Prostate gland (tissue), 2 donors: Measurements from ENCODE around the gene VAMP5. TPM values are rescaled to one million over a fixed set of nuclear protein-coding genes. Genes with fewer than 3 reads are reported as not detected.
"Not testable (repeated sequence)": the region's sequence is repeated elsewhere in the genome, so short reads cannot be mapped to it uniquely, and the experiment has no call there.

Source experiments
- DNase-seq: peaks from one replicate; pipeline ENCODE4 v3.0.0-alpha.2; 2019; ENCODE audit warnings: low spot score
- H3K27ac ChIP-seq, 2 donors: fragments of 200-600 bp; sonication (generic); 2 replicates each; pipeline ENCODE4 v1.5.1; 2017 to 2019
- H3K27me3 ChIP-seq: fragments of 200-600 bp; sonication (generic); replicated peaks from 2 replicates; pipeline ENCODE4 v1.5.1; 2019; ENCODE audit not compliant: insufficient read depth
- H3K36me3 ChIP-seq, 2 donors: fragments of 200-600 bp; sonication (generic); 1 replicate in 1 of 2; 2 replicates in 1 of 2; pipeline versions ENCODE4 v1.5.1 to v1.8.1; 2017 to 2019
- H3K4me1 ChIP-seq: fragments of 200-600 bp; sonication (generic); replicated peaks from 2 replicates; pipeline ENCODE4 v1.5.1; 2019
- H3K4me3 ChIP-seq, 2 donors: fragments of 200-600 bp; sonication (generic); 2 replicates each; pipeline ENCODE4 v1.5.1; 2017 to 2019
- H3K9me3 ChIP-seq: fragments of 200-600 bp; sonication (generic); 2 replicates; pipeline ENCODE4 v1.5.1; 2017
- POLR2A ChIP-seq: fragments of 450-650 bp; IDR thresholded peaks from one replicate; pipeline ENCODE4 v1.6.1; 2016; ENCODE audit warnings: antibody characterized with exemption, mild to moderate bottlenecking
- POLR2AphosphoS5 ChIP-seq: sonication (generic); formaldehyde crosslinking; IDR thresholded peaks from one replicate; pipeline ENCODE4 v1.6.1; 2017; ENCODE audit warnings: antibody characterized with exemption
- WGBS: methylation state at CpG from one replicate; pipeline ENCODE4 v1.1.5; 2018; 5-methylcytosine and 5-hydroxymethylcytosine counted together
- intact Hi-C: fragments of 100-400 bp; cut with DNase I; formaldehyde crosslinking; loops from one replicate; pipeline ENCODE4 v1.14.2; 2022
- total RNA-seq, 2 donors: library from RNA; depleted of rRNA; stranded (reverse); fragments of >200 nt; gene quantifications; one replicate each; pipeline ENCODE4 v1.1.0, GENCODE V29; 2016
- TF ChIP-seq, protein P1 (sequence below), 4 experiments: fragments of 200-600 bp in 2 of 4; fragments of 450-650 bp in 2 of 4; sonication (generic) in 2 of 4; IDR thresholded peaks; 1 replicate in 3 of 4; 2 replicates in 1 of 4; pipeline ENCODE4 v1.5.1; 2016 to 2019; ENCODE audit warnings: antibody characterized with exemption in 4 of 4, mild to moderate bottlenecking in 2 of 4, moderate library complexity in 2 of 4

VAMP5 gene
- total RNA-seq, 2 donors from 2014 or later, result 8.4 to 27.0 TPM

DNA sequence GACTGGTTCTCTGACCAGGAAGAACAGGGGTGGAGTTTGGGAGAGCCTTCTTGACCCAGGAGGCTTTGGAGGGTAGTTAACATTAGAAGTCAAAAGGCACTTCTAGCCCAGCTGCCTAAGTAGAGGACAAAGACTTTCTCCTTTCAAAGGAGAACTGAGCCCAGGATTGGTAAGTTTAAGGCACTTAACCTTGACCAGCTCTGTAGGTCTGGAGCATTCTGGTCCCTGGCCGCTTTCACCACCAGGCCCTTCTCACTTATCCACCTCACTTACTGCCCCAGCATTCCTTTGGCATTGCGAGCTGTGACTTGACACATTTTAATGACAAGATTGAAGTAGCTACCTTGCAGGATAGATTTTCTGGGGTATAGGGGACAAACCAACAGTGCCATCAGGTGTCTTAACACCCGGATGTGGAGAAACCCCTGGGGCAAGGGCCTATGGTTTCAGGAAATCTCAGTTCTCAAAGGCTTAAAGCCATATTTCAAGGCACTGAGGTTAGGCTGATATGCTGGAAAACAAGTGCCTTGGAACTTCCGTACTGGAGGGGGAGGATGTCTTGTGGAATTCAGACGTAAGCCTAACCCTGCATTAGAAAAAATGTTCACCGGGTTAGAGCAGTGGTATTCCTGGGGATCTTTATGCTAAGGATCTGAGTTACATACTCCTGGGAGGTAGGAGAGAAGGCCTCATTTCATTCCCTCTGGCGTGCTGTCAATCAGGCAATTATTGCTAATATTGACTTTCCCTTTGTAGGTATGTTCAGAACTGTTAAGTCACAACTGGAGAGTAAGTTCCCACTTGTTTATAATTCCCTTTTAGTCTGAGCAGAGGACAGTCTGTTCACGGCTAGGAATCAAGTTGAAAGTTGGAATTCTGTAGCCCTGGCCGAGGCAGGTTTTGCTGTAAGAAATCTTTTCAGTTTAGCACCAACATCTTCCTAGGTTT is 23.3 kb downstream of the VAMP5 start:
- Histone ChIP-seq H3K4me3 (no peak overlapping the region), H3K36me3 (peaks cover 0 to 4% of the 10 kb centered on the region in 2 donors), H3K27me3 (no peaks in the 10 kb centered on the region), H3K4me1 (peaks cover 23% of the 10 kb centered on the region), H3K27ac (peak overlapping the region; percentile 64 to 90), H3K9me3 (no peaks in the 10 kb centered on the region)
- WGBS, result 69% methylated on average over 9 of the region's 9 CpGs
- TF ChIP-seq POLR2A (no peak), POLR2AphosphoS5 (peak; percentile 78)
- DNase-seq, result peak; percentile 46
- intact Hi-C loops, result loop anchor here (5.0 kb wide), 1 partner anchor 190 kb away; the partner anchor contains the start of gene SH2D6

DNA sequence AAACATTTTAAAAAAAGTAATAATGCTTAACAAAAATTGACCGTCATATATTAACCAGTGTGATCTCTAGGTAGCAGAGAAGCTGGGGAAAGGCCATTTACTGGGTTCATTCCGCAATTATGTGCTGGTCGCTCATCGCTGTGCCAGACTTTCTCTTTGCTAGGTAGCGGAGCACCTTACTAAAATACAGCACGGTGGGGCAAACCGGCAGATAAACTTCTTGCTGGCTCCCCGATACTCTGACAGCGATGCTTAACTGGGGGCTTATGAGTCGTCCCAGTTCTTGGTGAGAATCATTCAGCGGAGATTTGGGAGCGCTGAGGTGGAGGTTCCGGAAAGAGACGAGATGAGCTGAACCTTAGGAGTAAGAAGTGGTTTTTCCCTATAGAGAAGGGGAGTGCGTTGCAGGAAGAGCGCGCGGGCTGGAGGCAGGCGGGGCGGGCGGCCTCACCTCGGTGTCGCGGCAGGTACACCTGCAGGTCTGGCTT is 27.0 kb downstream of the VAMP5 start:
- no peaks in the 10 kb centered on the region for H3K9me3 ChIP-seq
- TF ChIP-seq POLR2A, result no peak
- TF ChIP-seq POLR2AphosphoS5, result no peak
- TF ChIP-seq, protein P1, sequence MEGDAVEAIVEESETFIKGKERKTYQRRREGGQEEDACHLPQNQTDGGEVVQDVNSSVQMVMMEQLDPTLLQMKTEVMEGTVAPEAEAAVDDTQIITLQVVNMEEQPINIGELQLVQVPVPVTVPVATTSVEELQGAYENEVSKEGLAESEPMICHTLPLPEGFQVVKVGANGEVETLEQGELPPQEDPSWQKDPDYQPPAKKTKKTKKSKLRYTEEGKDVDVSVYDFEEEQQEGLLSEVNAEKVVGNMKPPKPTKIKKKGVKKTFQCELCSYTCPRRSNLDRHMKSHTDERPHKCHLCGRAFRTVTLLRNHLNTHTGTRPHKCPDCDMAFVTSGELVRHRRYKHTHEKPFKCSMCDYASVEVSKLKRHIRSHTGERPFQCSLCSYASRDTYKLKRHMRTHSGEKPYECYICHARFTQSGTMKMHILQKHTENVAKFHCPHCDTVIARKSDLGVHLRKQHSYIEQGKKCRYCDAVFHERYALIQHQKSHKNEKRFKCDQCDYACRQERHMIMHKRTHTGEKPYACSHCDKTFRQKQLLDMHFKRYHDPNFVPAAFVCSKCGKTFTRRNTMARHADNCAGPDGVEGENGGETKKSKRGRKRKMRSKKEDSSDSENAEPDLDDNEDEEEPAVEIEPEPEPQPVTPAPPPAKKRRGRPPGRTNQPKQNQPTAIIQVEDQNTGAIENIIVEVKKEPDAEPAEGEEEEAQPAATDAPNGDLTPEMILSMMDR (IDR thresholded peaks at IDR 0.05), result no peak
- H3K27ac ChIP-seq, result peak overlapping the region; percentile 88 to 91
- no peak for DNase-seq
- intact Hi-C loops, result no loop called here
- WGBS, result 4% methylated on average over 24 of the region's 24 CpGs
- peaks cover 0 to 4% of the 10 kb centered on the region in 2 donors for H3K36me3 ChIP-seq
- H3K4me1 ChIP-seq, result peaks cover 14% of the 10 kb centered on the region
- peak overlapping the region; percentile 90 to 91 for H3K4me3 ChIP-seq
- H3K27me3 ChIP-seq, result no peaks in the 10 kb centered on the region

DNA sequence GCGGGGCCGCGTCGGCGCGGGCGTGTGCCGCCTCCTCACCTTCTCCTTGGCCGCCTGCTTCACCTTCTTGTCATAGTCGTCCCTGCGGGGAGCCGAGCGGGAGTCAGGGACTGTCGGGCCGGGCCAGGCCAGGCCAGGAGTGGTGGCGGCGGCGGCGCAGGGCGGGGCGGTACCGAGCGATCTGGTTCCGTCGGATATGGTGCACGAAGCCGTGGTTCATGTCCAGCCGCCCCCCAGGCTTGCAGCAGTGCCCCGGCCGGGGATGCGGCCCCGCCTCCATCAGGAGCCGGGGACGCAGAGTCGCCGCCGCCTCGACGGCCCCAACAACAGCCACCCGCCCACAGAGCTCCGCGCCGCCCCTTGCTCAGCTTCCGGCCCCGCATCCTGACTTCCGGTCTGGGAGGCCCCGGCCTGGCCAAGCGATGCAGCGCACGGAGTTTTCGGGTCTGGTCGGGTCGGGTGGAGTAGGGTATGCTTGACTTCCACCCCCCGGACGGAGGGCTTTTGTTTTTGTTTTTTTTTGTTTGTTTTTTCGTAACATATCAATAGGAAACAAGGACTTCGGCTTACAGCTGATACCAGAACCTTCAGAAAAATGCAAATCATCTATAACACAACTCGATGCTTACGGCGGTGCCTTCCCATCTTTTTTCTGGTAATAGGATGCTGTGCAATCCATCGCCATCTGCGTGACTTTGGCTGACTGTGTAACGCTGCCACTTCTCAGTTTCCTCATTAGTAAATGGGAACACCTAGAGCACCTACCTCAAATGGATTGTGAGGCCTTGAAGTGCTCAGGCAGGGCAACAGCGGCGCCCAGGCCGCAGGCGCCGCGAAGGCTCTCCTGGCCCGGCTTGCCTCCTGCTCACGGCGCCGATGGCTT is 27.7 kb downstream of the VAMP5 start, which contains the start of gene C2orf68:
Gene C2orf68 (minus strand): TSS at position 362 of the 883 bp plus-strand sequence. CDS start 82 bp downstream, at position 280.
- peak; percentile 86 for DNase-seq
- no peaks in the 10 kb centered on the region for H3K27me3 ChIP-seq
- H3K27ac ChIP-seq, result peak within 1 kb of the TSS; percentile 88 to 91
- H3K4me3 ChIP-seq, result peak within 1 kb of the TSS; percentile 90 to 91
- H3K4me1 ChIP-seq, result peaks cover 9% of the 10 kb centered on the region
- H3K36me3 ChIP-seq, result peaks cover 0 to 4% of the 10 kb centered on the region in 2 donors
- no peaks in the 10 kb centered on the region for H3K9me3 ChIP-seq
- intact Hi-C loops, result no loop called here
- WGBS, result 8% methylated on average over 73 of the region's 73 CpGs
- TF ChIP-seq POLR2AphosphoS5 (peak; percentile 91), POLR2A (peak; percentile 68)
- TF ChIP-seq, protein P1 (IDR thresholded peaks at IDR 0.05), result peak in 1 of 4 experiments; percentile 22

DNA sequence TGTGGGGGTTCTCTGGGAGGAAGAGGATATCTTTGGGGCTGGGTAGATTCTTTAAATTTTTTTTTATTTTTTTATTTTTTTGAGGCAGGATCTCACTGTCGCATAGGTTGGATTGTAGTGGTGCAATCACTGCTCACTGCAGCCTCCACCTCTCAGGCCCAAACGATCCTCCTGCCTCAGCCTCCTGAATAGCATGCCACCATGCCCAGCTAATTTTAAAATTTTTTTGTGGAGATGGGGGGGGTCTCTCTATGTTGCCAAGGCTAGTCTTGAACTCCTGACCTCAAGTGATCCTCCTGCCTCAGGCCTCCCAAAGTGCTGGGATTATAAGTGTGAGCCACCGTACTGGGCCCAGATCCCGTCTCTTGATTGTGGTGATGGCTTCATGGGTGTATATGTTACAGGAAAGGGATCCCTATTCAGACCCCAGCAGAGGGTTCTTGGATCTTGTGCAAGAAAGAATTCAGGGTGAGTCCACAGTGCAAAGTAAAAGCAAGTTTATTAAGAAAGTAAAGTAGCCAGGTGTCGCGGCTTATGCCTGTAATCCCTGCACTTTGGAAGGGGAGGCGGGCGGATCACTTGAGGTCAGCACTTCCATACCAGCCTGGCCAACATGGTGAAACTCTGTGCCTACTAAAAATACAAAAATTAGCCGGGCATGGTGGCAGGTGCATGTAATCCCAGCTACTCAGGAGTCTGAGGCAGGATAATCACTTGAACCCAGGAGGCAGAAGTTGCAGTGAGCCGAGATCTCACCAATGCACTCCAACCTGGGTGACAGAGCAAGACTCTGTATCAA is 29.7 kb downstream of the VAMP5 start:
- 84% methylated on average over 10 of the region's 10 CpGs for WGBS
- peaks cover 0 to 4% of the 10 kb centered on the region in 2 donors for H3K36me3 ChIP-seq
- H3K4me3 ChIP-seq, result no peak overlapping the region
- intact Hi-C loops, result no loop called here
- no peak for DNase-seq
- H3K4me1 ChIP-seq, result peaks cover 10% of the 10 kb centered on the region
- no peak overlapping the region for H3K27ac ChIP-seq
- H3K9me3 ChIP-seq, result no peaks in the 10 kb centered on the region
- TF ChIP-seq POLR2AphosphoS5 (no peak), POLR2A (no peak)
- TF ChIP-seq, protein P1 (IDR thresholded peaks at IDR 0.05), result no peak
- no peaks in the 10 kb centered on the region for H3K27me3 ChIP-seq

DNA sequence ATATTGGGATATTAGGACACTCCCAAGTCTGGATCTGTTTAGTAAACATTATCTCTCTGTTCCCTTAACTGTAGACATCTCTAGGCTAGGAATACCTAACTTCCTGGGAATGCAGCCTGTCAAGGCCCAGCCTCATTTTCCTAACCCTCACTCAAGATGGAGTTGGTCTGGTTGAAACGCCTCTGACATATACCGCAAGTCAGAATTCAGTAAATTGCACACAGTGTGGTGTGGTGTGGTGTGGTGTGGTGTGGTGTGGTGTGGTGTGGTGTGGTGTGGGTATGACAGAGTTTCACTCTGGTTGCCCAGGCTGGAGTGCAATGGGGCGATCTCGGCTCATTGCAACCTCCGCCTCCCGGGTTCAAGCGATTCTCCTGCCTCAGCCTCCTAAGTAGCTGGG is 30.5 kb downstream of the VAMP5 start:
- intact Hi-C loops, H3K9me3 ChIP-seq, H3K27me3 ChIP-seq, H3K4me1 ChIP-seq, H3K36me3 ChIP-seq, DNase-seq, H3K27ac ChIP-seq, H3K4me3 ChIP-seq: not testable (repeated sequence)
- 94% methylated on average over 7 of the region's 7 CpGs for WGBS
